K562 (cell line): ENCODE measurements around the gene UBXN10.

Experiments used
- COPS2 ChIP-seq: fragments of 450-650 bp; conservative IDR thresholded peaks from 2 replicates; pipeline ENCODE4 v1.6.1; 2016; ENCODE audit warnings: mild to moderate bottlenecking, moderate library complexity
- DPF2 ChIP-seq: fragments of 450-650 bp; IDR thresholded peaks from 2 replicates; pipeline ENCODE4 v1.6.1; 2016
- FOXP4 ChIP-seq: sonication (generic); formaldehyde crosslinking; IDR thresholded peaks from 2 replicates; pipeline ENCODE4 v1.8.0; 2022; ENCODE audit warnings: mild to moderate bottlenecking, missing genetic modification reagents, borderline replicate concordance
- MAX ChIP-seq: sonication (generic); formaldehyde crosslinking; IDR thresholded peaks from 2 replicates; pipeline ENCODE4 v1.9.0; 2022; ENCODE audit warnings: mild to moderate bottlenecking, missing genetic modification reagents
- PKNOX1 ChIP-seq: fragments of 450-650 bp; IDR thresholded peaks from 2 replicates; pipeline ENCODE4 v1.6.1; 2016
- POLR2A ChIP-seq: fragments of 450-650 bp; conservative IDR thresholded peaks from 2 replicates; pipeline ENCODE4 v1.6.1; 2016
- TCF7 ChIP-seq: sonication (generic); IDR thresholded peaks from 2 replicates; pipeline ENCODE4 v1.6.1; 2016; ENCODE audit warnings: antibody characterized with exemption, borderline replicate concordance
- TEAD2 ChIP-seq: fragments of 450-650 bp; IDR thresholded peaks from 2 replicates; pipeline ENCODE4 v1.6.1; 2016; ENCODE audit warnings: missing genetic modification characterization, control low read depth, missing compliant biosample characterization

- TF ChIP-seq MAX (no peak), TCF7 (no peak), FOXP4 (CRISPR knock-in tag) (no peak), TEAD2 (no peak), PKNOX1 (no peak), POLR2A (no peak), DPF2 (no peak), COPS2 (no peak)
These were observed 13.8 kb upstream of the UBXN10 start for GRCh38 chr1:20172033-20172590.
